NCI-H748 (cell line): ENCODE data around the gene PPP2R1B.
"Not testable (repeated sequence)": the region's sequence is repeated elsewhere in the genome, so short reads cannot be mapped to it uniquely, and the experiment has no call there.

Source experiments
- DNase-seq: peaks from one replicate; lab custom pipeline; 2025; ENCODE audit not compliant: unreplicated experiment; lab: John Stamatoyannopoulos, UW

PPP2R1B gene

GRCh38 chr11:111727431-111727830 is 38.8 kb downstream of the PPP2R1B start:
- no peak for DNase-seq

DNA sequence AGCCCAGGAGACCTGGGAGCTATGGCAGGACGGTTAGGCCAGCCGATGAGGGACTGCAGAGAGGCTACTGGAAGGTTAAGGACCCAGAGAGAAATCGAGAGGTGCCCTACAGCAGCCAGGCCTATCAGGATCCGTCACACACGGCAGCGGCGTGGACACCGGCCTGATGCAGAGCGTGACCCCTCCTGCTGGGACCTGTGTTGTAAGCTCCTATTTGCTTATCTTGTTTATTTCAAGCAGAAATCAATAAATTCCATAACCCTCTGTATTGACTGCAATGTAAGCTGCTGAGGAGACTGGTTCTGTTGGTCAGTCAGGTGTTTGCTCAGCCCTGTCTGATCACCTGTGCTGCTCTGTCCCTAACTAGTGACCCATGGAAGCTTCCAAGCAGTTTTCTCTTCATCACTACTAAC is 39.9 kb downstream of the PPP2R1B start:
- no peak for DNase-seq

- no peak for DNase-seq
Measured at GRCh38 chr11:111725621-111726020, 40.6 kb downstream of the PPP2R1B start.

DNA sequence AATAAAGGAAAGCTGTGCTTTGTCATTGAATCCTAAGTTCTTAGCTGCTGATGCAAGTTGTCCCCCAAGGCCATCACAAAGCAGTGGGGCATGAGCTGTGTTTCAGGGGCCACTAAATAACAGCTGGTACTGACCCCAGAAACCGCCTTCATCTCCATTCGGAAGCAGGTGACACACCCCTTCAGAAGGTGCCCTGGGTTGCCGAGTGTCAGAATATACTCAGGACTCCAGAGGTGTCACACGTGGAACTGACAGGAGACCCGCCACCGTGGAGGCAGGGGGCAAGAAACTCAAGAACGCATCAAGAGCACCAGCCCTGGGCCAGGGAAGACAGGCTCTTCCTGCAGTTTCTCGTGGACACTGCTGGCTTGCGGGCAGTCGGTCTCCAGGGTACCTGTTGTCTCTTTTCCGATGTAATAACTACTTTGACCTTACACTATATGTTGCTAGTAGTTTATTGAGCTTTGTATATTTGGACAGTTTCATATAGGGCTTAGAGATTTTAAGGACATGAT is 41.5 kb downstream of the PPP2R1B start:
- no peak for DNase-seq

DNA sequence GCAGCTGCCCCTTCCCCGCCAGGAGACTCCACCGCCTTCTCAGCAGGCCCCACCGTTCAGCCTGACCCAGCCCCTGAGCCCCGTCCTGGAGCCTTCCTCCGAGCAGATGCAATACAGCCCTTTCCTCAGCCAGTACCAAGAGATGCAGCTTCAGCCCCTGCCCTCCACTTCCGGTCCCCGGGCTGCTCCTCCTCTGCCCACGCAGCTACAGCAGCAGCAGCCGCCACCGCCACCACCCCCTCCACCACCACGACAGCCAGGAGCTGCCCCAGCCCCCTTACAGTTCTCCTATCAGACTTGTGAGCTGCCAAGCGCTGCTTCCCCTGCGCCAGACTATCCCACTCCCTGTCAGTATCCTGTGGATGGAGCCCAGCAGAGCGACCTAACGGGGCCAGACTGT is 42.6 kb downstream of the PPP2R1B start:
- DNase-seq: no peak

GRCh38 chr11:111722501-111722900 is 43.7 kb downstream of the PPP2R1B start:
- DNase-seq: no peak

DNA sequence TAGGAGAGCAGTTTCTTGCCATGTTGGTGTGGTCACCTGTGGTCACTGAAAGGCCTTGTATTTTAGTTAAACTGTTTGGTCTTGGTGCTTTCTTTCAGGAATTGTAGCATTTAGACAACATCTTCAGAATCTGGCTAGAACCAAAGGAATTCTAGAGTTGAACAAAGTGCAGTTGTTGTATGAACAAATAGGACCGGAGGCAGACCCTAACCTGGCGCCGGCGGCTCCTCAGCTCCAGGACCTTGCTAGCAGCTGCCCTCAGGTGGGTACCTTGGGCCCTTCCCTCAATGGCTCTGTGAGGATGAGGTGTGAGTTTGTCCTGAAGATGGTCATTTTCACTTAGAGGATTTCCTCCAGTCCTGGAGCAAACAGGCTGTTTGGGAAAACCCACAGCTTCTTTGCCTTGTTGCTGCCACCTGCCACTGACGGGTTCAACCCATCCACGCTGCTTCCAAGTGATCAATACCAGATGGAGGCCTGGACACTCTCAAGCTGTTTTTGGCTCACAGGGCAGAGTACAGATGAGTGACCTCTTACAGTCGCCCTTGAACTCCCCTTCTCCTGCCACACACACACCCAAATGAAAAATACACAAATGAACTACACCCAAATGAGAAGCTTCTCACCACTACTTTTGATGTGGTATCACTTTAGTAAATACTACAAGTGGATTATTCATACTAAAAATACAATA is 45.2 kb downstream of the PPP2R1B start:
- DNase-seq: no peak

GRCh38 chr11:111719379-111719778 is 46.8 kb downstream of the PPP2R1B start:
- DNase-seq: no peak

DNA sequence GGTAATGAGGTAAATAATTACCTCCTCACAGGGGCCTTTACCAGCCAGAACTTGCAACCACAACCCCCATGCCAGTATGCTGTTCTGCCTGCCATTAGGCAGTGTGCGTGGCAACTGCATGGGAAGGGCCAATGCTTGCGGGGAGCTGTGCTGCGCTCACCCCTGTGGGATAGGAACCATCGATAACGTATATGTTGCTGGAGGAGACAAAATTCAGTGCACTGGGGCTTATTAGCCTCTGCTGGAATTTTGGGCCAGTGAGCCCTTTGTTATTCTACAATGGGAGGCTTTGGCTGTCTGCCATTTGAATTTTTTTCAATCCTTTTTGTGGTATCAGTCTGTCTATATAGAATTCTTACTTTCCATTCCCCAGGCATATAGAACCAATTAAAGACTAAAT is 47.3 kb downstream of the PPP2R1B start:
- DNase-seq: no peak

DNA sequence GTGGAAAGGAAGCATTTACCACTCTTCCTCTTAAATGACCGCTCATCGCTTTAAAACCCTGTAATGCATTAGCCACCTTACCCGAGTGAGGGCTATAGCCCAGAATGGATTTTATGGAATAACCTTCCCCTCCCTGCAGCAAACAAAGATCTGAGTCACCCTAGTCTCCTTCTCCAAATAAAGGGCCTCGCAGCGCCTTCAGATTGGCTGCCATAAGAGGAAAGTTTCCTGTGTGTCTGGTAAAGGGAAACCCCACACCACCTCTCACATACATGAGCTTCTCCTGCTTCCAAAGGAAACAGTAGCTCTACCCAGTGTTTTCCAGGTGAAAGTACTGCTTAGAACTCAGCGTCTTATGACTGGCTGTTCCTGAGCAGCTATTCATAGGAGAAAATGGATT is 47.8 kb downstream of the PPP2R1B start:
- no peak for DNase-seq

GRCh38 chr11:111717660-111718059 is 48.5 kb downstream of the PPP2R1B start:
- DNase-seq: not testable (repeated sequence)

DNA sequence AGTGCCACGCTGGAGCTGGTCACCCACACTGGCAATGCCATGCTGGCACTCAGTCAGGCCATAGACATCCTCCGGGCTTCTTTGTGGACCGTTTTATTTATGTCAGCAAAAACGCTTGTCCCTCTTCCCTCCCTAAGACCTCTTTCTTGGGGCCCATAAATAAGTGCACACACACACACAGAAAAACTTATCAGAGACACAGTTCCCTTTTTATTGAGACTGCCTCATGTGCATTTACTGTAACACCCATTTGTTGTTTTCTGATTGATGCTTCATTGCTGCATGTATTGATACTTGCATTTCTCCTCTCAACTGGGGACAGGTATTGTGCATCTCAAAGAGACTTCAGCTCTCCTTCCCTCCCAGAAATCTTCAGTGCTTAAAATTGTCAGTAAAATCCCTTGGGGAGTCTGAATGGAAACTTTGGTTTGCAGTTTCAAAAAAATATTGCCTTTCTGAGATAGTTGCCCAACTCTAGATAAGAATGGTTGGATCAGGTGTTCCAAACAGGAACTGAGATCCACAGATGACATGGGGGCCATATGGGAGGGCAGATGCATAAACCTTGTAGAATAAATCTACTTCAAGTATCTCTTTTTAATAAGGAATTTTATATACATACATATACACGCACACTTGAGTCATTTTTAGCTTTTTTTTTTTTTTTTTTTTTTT is 50.9 kb downstream of the PPP2R1B start:
- DNase-seq: no peak

DNA sequence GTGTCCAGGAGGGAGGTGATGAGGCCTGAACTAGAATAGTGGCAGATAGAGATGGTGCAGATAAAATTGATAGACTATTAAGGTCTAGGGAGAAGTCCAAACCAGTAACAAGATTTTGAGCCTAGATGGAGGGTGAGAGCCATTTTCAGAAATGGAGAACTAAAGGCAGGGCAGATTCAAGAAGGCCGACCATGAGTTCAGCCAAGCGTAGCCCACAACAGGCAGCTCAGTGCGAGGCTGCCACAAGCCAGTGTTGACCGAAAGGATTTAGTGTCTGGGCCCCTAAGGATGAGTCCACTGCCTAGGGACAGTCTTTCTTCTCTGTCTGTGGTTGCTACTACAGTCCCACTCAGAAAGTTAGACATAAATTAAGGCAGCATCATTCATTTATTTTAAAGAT is 51.7 kb downstream of the PPP2R1B start:
- no peak for DNase-seq

DNA sequence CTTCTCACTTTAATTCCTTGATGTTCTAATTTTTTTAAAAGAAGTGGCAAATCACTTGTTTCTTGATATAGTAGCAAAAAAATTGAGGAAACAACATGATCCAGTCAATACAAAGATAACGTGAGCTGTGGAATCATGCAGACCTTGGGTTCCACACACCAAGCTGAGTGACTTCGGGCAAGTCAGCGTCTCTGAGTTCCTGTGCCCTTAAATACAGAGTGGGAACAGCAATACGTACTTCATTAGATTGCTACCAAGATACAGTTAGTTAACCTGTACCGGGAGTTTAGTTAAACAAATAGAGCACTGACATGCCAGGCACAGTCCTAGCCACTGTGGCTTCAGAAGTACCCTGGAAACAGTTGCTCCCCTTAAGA is 58.5 kb downstream of the PPP2R1B start:
- DNase-seq: no peak

DNA sequence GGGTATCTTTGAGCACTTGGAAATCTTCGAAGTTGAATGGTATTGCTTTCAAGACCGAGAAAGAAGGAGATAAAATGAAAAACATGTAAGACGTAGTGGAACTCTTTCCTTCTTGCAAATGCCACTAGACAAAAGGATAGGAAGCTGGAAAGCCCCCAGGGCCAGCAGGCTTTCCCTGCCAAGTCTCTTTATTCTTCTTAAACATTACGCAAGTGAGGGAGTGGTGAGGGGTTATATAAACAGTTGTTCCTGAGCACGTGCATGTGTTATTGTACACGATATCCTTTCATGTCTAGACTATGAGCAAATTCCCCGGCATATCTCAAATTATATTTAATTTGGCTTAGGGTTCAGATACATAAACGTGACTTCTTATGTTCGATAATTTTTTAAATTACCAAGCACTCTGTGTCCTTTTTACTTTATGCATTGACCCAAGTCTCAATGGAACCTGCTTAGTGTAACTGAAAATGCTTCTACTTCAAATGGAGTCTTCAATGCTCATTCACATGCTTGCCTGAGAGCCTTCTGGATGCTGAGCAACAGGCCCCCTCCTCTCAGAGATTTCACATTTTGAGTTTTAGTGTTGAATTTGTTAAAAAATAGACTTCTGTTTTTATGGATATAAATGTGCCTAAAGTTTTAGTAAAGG is 59.0 kb downstream of the PPP2R1B start:
- no peak for DNase-seq

GRCh38 chr11:111703576-111703975 is 62.6 kb downstream of the PPP2R1B start:
- no peak for DNase-seq

GRCh38 chr11:111702623-111703022 is 63.6 kb downstream of the PPP2R1B start:
- no peak for DNase-seq

- no peak for DNase-seq
Measured at GRCh38 chr11:111700162-111700561, 66.0 kb downstream of the PPP2R1B start.

GRCh38 chr11:111699579-111700156 is 66.5 kb downstream of the PPP2R1B start:
- no peak for DNase-seq

DNA sequence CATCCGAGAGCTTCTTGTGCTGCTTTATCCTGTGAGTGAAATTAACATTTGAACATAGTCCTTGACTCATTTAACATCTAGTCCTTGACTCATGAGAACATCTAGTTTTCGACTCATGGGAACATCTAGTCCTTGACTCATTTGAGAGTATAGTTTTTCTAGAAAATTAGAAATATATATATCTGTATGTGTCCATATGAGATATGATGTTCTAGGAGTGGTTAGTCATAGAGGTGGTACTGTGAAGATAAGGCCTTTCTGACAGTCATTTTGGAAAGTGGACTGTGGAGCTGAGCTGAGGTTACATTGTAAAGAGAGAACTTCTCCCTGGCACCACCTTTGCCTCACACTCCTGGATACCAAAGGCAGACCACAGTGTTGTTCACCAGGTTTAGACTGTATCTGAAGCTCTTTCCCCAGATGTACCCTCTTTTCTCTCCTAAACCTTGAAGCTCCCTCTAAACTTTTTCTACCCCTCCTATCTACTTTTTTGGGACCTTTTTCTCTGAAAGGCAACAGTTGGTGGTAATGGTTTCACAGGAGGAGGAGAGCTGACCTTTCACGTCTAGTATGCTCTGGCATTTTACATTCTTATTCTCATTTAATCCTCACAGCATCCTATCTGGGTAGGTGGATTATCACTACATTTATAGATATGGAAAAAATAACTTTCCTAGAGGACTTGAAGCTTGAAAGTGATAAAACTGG is 67.2 kb downstream of the PPP2R1B start:
- DNase-seq: no peak

GRCh38 chr11:111697933-111698371 is 68.2 kb downstream of the PPP2R1B start:
- no peak for DNase-seq
